DND-41 (cell line): ENCODE results near the gene SERPINB6.
A peak's percentile ranks its signal among the peaks of the same experiment; 100 is the strongest.

Source experiments
- ATAC-seq: fragments of 200-7000 bp; cut with Tn5 transposase; 3 replicates; pipeline ENCODE4 v1.9.1; 2021; ENCODE audit warnings: low read depth; ENCODE audit not compliant: insufficient read depth
- DNase-seq: peaks from one replicate; pipeline ENCODE4 v3.0.0-alpha.2; 2020
- H2AFZ ChIP-seq: 2 replicates; pipeline ENCODE4 v1.6.0; 2012; ENCODE audit warnings: low read depth, low read length
- H3K27ac ChIP-seq: 2 replicates; pipeline ENCODE4 v1.5.1; 2012; ENCODE audit warnings: low read length, inconsistent platforms
- H3K27me3 ChIP-seq: fragments of 200-600 bp; sonication (generic); 2 replicates; pipeline ENCODE4 v1.6.0; 2012; ENCODE audit warnings: low read length, mild to moderate bottlenecking, inconsistent platforms; ENCODE audit not compliant: insufficient read depth, poor library complexity
- H3K36me3 ChIP-seq: 2 replicates; pipeline ENCODE4 v1.5.1; 2012; ENCODE audit warnings: low read length, inconsistent platforms; ENCODE audit not compliant: insufficient read depth
- H3K4me1 ChIP-seq: 2 replicates; pipeline ENCODE4 v1.5.1; 2012; ENCODE audit warnings: mild to moderate bottlenecking, low read length; ENCODE audit not compliant: insufficient read depth
- H3K4me2 ChIP-seq: 2 replicates; pipeline ENCODE4 v1.6.0; 2012; ENCODE audit warnings: mild to moderate bottlenecking, moderate library complexity, low read length, inconsistent platforms; ENCODE audit not compliant: insufficient read depth
- H3K4me3 ChIP-seq, 2 experiments: fragments of 200-600 bp in 1 of 2; shearing (Covaris generic) in 1 of 2; 2 replicates each; pipeline ENCODE4 v1.5.1; 2012 to 2016; ENCODE audit warnings: inconsistent platforms in 2 of 2, low read length in 2 of 2, mild to moderate bottlenecking in 2 of 2, low read depth in 1 of 2, moderate library complexity in 1 of 2
- H3K79me2 ChIP-seq: 2 replicates; pipeline ENCODE4 v1.6.0; 2012; ENCODE audit warnings: low read length, inconsistent platforms; ENCODE audit not compliant: insufficient read depth
- H3K9ac ChIP-seq: 2 replicates; pipeline ENCODE4 v1.6.0; 2012; ENCODE audit warnings: low read depth, mild to moderate bottlenecking, inconsistent platforms, low read length, moderate library complexity
- H3K9me3 ChIP-seq: 2 replicates; pipeline ENCODE4 v1.5.1; 2012; ENCODE audit warnings: low read length, moderate library complexity, mild to moderate bottlenecking, inconsistent platforms; ENCODE audit not compliant: insufficient read depth, severe bottlenecking
- H4K20me1 ChIP-seq: 2 replicates; pipeline ENCODE4 v1.6.0; 2012; ENCODE audit warnings: low read length; ENCODE audit not compliant: insufficient read depth
- EZH2 ChIP-seq: IDR thresholded peaks from 3 replicates; pipeline ENCODE4 v1.6.1; 2012; ENCODE audit warnings: borderline replicate concordance, low read depth, mild to moderate bottlenecking, moderate library complexity, low read length, inconsistent platforms; ENCODE audit not compliant: severe bottlenecking
- TF ChIP-seq, protein P1 (sequence below): IDR thresholded peaks from 2 replicates; pipeline ENCODE4 v1.5.1; 2012; ENCODE audit warnings: borderline replicate concordance, low read length, moderate library complexity, mild to moderate bottlenecking; ENCODE audit not compliant: poor library complexity, severe bottlenecking; ENCODE audit errors: extremely low read depth

SERPINB6 gene

DNA sequence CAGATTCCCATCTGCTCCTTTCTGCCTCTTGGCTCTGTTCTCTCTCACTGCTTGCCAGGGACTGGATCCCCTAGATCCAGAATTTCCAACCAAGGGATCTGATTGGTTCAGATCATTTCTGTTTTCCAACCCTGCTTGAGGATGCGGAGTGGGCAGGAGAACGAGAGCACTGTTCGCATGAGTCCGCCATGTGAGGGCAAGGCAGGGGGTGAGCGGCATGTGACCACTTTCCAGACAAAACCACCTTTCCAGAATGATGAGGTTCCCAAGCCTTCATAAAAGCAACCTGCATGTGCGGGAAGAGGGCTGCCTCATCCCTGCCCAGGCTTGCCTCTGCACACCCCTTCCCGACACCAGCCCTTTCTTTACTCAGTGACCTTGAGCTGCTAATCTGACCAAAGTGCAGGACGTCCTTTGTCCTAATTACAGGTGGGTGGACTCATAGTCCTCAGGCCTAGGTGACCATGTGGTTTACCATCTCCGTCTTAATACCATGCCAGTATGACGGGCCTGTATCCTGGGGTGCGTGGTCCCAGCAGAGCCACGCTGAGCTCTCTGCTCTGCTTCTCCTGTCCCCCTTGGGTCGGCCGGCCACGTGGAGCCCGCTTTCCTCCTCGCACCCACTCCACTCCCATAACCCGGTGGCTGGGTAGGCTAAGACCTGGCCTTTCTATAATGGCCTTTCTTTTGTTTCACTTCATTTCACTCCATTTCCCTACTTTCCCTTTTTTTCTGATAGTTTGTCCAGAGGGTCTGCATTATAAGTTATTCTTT is 42.7 kb upstream of the SERPINB6 start:
- ATAC-seq (no peak), DNase-seq (no peak)
- no peak overlapping the region for H3K4me2 ChIP-seq
- H3K9ac ChIP-seq = no peak overlapping the region
- no peaks in the 10 kb centered on the region for H4K20me1 ChIP-seq
- peaks cover 10% of the 10 kb centered on the region for H3K9me3 ChIP-seq
- H3K4me3 ChIP-seq = no peak overlapping the region
- H3K36me3 ChIP-seq = peaks cover 44% of the 10 kb centered on the region
- TF ChIP-seq, protein P1, sequence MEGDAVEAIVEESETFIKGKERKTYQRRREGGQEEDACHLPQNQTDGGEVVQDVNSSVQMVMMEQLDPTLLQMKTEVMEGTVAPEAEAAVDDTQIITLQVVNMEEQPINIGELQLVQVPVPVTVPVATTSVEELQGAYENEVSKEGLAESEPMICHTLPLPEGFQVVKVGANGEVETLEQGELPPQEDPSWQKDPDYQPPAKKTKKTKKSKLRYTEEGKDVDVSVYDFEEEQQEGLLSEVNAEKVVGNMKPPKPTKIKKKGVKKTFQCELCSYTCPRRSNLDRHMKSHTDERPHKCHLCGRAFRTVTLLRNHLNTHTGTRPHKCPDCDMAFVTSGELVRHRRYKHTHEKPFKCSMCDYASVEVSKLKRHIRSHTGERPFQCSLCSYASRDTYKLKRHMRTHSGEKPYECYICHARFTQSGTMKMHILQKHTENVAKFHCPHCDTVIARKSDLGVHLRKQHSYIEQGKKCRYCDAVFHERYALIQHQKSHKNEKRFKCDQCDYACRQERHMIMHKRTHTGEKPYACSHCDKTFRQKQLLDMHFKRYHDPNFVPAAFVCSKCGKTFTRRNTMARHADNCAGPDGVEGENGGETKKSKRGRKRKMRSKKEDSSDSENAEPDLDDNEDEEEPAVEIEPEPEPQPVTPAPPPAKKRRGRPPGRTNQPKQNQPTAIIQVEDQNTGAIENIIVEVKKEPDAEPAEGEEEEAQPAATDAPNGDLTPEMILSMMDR = no peak
- H3K79me2 ChIP-seq = no peaks in the 10 kb centered on the region
- H2AFZ ChIP-seq = no peak overlapping the region
- H3K4me1 ChIP-seq = no peaks in the 10 kb centered on the region
- H3K27me3 ChIP-seq = no peaks in the 10 kb centered on the region
- H3K27ac ChIP-seq = no peak overlapping the region

DNA sequence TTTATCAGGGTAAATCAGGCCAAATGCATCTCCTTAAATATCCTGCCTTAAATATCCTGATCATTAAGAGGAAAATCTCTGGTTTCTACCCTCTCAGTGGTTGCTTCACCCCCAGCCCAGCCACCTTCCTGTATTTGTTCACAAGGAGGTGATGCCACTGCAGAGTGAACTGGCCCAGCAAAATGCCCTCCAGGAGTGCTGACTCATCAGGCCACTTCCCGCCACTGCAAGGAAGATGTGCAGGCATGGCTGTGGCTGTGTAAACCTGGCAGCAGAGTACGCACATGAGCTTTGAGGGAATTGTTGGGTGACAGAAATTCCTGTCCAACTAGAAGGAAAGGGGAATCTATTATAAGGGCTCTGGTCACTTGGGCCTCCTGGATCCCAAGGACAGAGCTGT is 42.1 kb upstream of the SERPINB6 start:
- Histone ChIP-seq H3K36me3 (peaks cover 44% of the 10 kb centered on the region), H3K4me1 (no peaks in the 10 kb centered on the region), H3K9ac (no peak overlapping the region), H3K4me3 (no peak overlapping the region), H3K27ac (no peak overlapping the region), H2AFZ (no peak overlapping the region), H3K27me3 (no peaks in the 10 kb centered on the region), H3K79me2 (no peaks in the 10 kb centered on the region), H3K9me3 (peaks cover 10% of the 10 kb centered on the region), H4K20me1 (no peaks in the 10 kb centered on the region), H3K4me2 (no peak overlapping the region)
- TF ChIP-seq, protein P1 = no peak
- TF ChIP-seq EZH2 = no peak
- ATAC-seq = peak; percentile 59; the same call in 1 of the 3 replicates
- DNase-seq = peak; percentile 26

DNA sequence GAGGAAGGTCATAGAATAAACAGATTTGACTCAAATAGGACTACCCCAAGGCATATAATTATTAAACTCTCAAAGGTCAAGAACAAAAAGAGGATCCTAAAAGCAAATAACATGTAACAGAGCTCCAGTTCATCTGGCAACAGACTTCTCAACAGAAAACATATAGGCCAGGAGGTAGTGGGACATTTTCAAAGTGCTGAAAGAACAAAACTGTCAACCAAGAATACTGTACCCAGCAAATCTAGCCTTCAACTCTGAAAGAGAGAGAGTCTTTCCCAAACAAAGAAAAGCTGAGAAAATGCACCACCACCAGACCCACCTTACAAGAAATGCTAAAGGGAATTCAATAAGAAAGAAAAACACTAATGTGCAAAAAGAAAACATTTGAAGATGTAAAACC is 40.2 kb upstream of the SERPINB6 start:
- Histone ChIP-seq H3K4me1 (no peaks in the 10 kb centered on the region), H3K9me3 (peaks cover 10% of the 10 kb centered on the region), H3K9ac (no peak overlapping the region), H3K27me3 (no peaks in the 10 kb centered on the region), H3K4me2 (no peak overlapping the region), H3K36me3 (peaks cover 33% of the 10 kb centered on the region), H4K20me1 (no peaks in the 10 kb centered on the region), H2AFZ (no peak overlapping the region), H3K27ac (no peak overlapping the region), H3K79me2 (no peaks in the 10 kb centered on the region), H3K4me3 (no peak overlapping the region)
- ATAC-seq (no peak), DNase-seq (no peak)
- TF ChIP-seq, protein P1 = no peak
- TF ChIP-seq EZH2 = no peak
